Measurements from ENCODE around the gene EOLA2. TPM values are rescaled to one million over a fixed set of nuclear protein-coding genes. Genes with fewer than 3 reads are reported as not detected.

The EOLA2 gene
- polyA plus RNA-seq, 2 of the 4 experiments (the other 2 are of a cell fraction) = 34.5 to 60.9 TPM

GRCh38 chrX:149939655-149939904 lies 1.3 kb upstream of the EOLA2 start:
- WGBS (ENCODE audit: missing lambda C conversion rate) = 0% methylated on average over 1 of the region's 17 CpGs
- DNase-seq (ENCODE audit: low read depth in 1 of 2, low spot score in 1 of 2) = no peak
- no peak for FAIRE-seq
- peak; percentile 22 to 66 for ATAC-seq
- TF ChIP-seq REST (IDR thresholded peaks at IDR 0.05) (no peak), HOXA7 (CRISPR knock-in tag; IDR thresholded peaks at IDR 0.05) (no peak), TFCP2L1 (CRISPR knock-in tag; IDR thresholded peaks at IDR 0.05) (0 out of 2 replicates have a peak, but pooled peaks have one; percentile 36), RCOR1 (IDR thresholded peaks at IDR 0.05; ENCODE audit: low read depth, low read length) (no peak), E2F6 (IDR thresholded peaks at IDR 0.05; ENCODE audit: borderline replicate concordance, low read depth) (no peak), JUN (IDR thresholded peaks at IDR 0.05) (peak in 1 of 2 experiments; percentile 71; a peak in 2 of 5 replicates), POLR2A (IDR thresholded peaks at IDR 0.05; ENCODE audit: low read length) (no peak; the same call in 1 of the 2 replicates), NFE2L2 (conservative IDR thresholded peaks at IDR 0.05; ENCODE audit: low read length) (no peak), PBX3 (IDR thresholded peaks at IDR 0.05) (peak; percentile 16; the same call in 1 of the 2 replicates), ZSCAN20 (CRISPR knock-in tag; IDR thresholded peaks at IDR 0.05) (no peak), POLR2AphosphoS2 (conservative IDR thresholded peaks at IDR 0.05; ENCODE audit: low read length) (no peak), ZNF302 (CRISPR knock-in tag; IDR thresholded peaks at IDR 0.05) (no peak), KDM5A (IDR thresholded peaks at IDR 0.05) (no peak), PHF8 (IDR thresholded peaks at IDR 0.05; ENCODE audit: borderline replicate concordance, low read depth) (peak; percentile 41; the same call in 1 of the 2 replicates), JUNB (IDR thresholded peaks at IDR 0.05) (no peak), RARB (CRISPR knock-in tag; IDR thresholded peaks at IDR 0.05) (no peak), HEYL (CRISPR knock-in tag; IDR thresholded peaks at IDR 0.05) (no peak)
- no peaks in the 10 kb centered on the region for H3K9me3 ChIP-seq
- peak overlapping the region; percentile 57 for H3K4me3 ChIP-seq
- ChIA-PET POLR2A (interaction anchor here (0.6 to 3.0 kb wide), 13 partner anchors 10 to 910 kb away, joined by 3 to 35 read pairs (median 4); partner anchors contain the start of genes EOLA1, MAMLD1, MTM1 and MTMR1), CTCF (interaction anchor here (0.6 to 1.7 kb wide), 4 partner anchors 20 to 1296 kb away, joined by 3 to 4 read pairs (median 3); no protein-coding TSS in a partner anchor)
- H3K4me1 ChIP-seq = peaks cover 4% of the 10 kb centered on the region; the same call in 1 of the 3 replicates
- peak overlapping the region; percentile 91 to 98 for H3K27ac ChIP-seq
- H3K4me2 ChIP-seq = peak overlapping the region; percentile 68

GRCh38 chrX:149938881-149939654 lies 777 bp upstream of the EOLA2 start:
- FAIRE-seq = no peak
- Histone ChIP-seq H3K27ac (peak overlapping the region; percentile 97 to 98), H3K4me2 (peak overlapping the region; percentile 68; the same call in 2 of the 3 replicates), H3K4me3 (peak overlapping the region; percentile 81), H3K9me3 (no peaks in the 10 kb centered on the region), H3K4me1 (peaks cover 4% of the 10 kb centered on the region; the same call in 1 of the 3 replicates)
- WGBS (ENCODE audit: missing lambda C conversion rate) = no CpG with 5 or more reads among the region's 50 CpGs
- TF ChIP-seq ZSCAN20 (CRISPR knock-in tag; IDR thresholded peaks at IDR 0.05) = no peak
- TF ChIP-seq ZFP36 (IDR thresholded peaks at IDR 0.05; ENCODE audit: borderline replicate concordance, partially characterized antibody) = no peak
- TF ChIP-seq BCL3 (IDR thresholded peaks at IDR 0.05) = no peak
- no peak for TF ChIP-seq FOSL2 (IDR thresholded peaks at IDR 0.05)
- TF ChIP-seq FOSL2 (CRISPR knock-in tag; IDR thresholded peaks at IDR 0.05) = no peak
- no peak for TF ChIP-seq USF2 (IDR thresholded peaks at IDR 0.05)
- TF ChIP-seq EHMT2 (IDR thresholded peaks at IDR 0.05; ENCODE audit: low read depth) = no peak
- no peak for TF ChIP-seq CBX2 (IDR thresholded peaks at IDR 0.05; ENCODE audit: borderline replicate concordance, low read depth)
- no peak for TF ChIP-seq ZNF302 (CRISPR knock-in tag; IDR thresholded peaks at IDR 0.05)
- no peak for TF ChIP-seq SREBF2 (IDR thresholded peaks at IDR 0.05)
- no peak for TF ChIP-seq JUNB (IDR thresholded peaks at IDR 0.05)
- TF ChIP-seq RARB (CRISPR knock-in tag; IDR thresholded peaks at IDR 0.05) = no peak
- no peak; a peak in 1 of 5 replicates for TF ChIP-seq JUN (IDR thresholded peaks at IDR 0.05)
- TF ChIP-seq RAD21 (conservative IDR thresholded peaks at IDR 0.05 in 1 of 2, IDR thresholded peaks at IDR 0.05 in 1 of 2) = no peak
- TF ChIP-seq NFE2L2 (conservative IDR thresholded peaks at IDR 0.05; ENCODE audit: low read length) = no peak
- peak; percentile 15 to 23 for ATAC-seq
- DNase-seq (ENCODE audit: low read depth in 1 of 2, low spot score in 1 of 2) = peak; percentile 59 to 93
- POLR2A ChIA-PET = interaction anchor here (0.5 to 3.0 kb wide), 14 partner anchors 58 to 1500 kb away, joined by 3 to 35 read pairs (median 4); partner anchors contain the start of genes EOLA1, IDS, MAMLD1 and MTMR1
- CTCF ChIA-PET = interaction anchor here (0.6 to 1.7 kb wide), 5 partner anchors 11 to 776 kb away, joined by 3 to 4 read pairs (median 3); no protein-coding TSS in a partner anchor
